Measurements from ENCODE around the gene LRRC4B.

DNA sequence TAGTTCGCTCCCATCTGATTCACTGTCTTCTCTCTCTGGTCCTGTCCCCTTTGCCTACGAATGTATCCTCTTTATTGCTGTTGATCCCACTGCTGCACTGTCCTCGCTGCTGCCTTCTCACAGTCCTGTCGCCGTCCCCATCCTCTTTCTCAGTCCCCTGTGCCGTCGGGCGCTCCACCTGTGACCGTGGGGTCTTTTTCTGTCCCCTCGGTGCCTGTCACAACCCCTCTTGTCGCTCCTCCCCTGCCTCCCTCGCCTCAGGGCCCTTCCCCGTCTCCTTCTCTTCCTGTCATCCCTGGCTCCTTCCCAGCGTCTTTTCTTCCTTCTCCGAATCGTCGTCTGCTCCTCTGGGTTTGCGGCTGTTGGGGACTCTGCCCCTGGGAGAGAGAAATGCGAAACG is 39.2 kb upstream of the LRRC4B start:
- TF ChIP-seq, protein P1, sequence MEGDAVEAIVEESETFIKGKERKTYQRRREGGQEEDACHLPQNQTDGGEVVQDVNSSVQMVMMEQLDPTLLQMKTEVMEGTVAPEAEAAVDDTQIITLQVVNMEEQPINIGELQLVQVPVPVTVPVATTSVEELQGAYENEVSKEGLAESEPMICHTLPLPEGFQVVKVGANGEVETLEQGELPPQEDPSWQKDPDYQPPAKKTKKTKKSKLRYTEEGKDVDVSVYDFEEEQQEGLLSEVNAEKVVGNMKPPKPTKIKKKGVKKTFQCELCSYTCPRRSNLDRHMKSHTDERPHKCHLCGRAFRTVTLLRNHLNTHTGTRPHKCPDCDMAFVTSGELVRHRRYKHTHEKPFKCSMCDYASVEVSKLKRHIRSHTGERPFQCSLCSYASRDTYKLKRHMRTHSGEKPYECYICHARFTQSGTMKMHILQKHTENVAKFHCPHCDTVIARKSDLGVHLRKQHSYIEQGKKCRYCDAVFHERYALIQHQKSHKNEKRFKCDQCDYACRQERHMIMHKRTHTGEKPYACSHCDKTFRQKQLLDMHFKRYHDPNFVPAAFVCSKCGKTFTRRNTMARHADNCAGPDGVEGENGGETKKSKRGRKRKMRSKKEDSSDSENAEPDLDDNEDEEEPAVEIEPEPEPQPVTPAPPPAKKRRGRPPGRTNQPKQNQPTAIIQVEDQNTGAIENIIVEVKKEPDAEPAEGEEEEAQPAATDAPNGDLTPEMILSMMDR (IDR thresholded peaks at IDR 0.05), result no peak
- no peak for TF ChIP-seq POLR2A (IDR thresholded peaks at IDR 0.05)

All from adrenal gland (tissue), 5 donors.